Activated CD4-positive, alpha-beta T cell treated with anti-CD3 and anti-CD28 coated beads, Interleukin-2, amount 50 U/mL, for 24 hours (primary cell): Measurements from ENCODE around the gene SRSF12.
"Not testable (repeated sequence)": the region's sequence is repeated elsewhere in the genome, so short reads cannot be mapped to it uniquely, and the experiment has no call there.

ENCODE experiments used
- DNase-seq, 2 donors: peaks; one replicate each; pipeline ENCODE4 v3.0.0-alpha.2; 2020; ENCODE audit warnings: low read depth in 1 of 2, low spot score in 1 of 2

SRSF12 gene

DNA sequence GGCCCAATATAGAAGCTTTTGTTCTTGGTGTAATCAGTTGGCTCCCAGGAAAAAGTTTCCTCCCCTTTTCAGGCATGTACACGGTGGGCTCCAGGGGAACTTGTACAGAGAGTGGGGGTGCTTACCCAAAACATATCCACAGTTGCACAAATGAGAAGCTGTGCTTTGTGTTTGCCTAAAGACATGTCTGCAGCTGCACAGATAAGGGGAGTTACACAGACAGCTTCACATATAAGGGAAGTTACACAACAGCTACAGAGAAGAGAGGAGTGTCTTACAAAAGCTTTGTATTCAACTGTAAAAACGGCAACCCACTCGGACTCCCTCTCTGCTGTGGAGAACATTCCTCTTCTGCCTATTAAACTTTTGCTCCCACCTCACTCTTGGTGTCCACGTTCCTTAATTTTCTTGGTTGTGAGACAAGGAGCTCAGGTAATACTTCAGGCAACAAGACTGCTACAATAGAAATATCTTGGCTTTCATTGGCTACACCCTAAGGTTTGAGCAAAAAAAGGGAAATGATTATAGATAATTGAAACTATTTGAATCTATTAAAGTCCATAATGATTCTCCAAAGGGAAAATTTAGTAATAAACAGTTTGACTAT lies 44.8 kb downstream of the SRSF12 start:
- DNase-seq: no peak

DNA sequence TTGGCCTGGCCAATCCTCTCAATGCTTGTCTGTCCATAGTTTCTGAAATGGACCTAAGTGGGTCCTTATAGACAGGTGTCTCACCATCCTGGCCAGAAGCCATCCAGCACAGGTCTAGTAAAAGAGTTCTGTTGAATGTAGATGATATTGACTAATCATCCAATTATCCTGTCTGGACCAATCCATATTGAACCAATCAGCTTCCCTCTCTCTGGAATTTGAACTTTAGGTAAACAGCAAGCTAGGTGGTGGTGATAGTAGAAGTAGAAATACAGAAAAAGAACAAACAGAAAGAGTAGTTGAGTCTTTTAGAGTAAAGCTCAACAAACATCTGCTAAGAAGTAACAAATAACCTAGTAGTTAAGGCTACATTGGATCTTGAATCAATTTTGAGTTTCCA lies 46.8 kb downstream of the SRSF12 start:
- no peak for DNase-seq

DNA sequence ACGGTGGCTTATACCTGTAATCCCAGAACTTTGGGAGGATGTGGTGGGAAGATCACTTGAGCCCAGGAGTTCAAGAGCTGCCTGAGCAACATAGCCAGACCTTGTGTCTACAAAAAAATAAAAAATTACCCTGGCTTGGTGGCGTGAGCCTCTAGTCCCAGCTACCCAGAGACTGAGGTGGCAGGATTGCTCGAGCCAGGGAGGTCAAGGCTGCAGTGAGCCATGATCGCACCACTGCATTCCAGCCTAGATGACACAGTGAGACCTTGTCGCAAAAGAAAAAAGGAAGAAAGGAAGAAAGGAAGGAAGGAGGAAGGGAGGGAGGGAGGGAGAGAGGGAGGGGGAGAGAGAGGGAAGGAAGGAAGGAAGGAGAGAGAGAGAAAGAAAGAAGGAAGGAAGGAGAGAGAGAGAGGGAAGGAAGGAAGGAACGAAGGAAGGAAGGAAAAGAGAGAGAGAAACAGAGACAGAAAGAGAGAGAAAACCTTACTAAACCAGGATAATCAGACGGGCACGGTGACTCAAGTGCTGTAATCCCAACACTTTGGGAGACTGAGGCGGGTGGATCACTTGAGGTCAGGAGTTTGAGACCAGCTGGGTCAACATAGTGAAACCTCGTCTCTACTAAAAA lies 48.2 kb downstream of the SRSF12 start:
- no peak for DNase-seq

DNA sequence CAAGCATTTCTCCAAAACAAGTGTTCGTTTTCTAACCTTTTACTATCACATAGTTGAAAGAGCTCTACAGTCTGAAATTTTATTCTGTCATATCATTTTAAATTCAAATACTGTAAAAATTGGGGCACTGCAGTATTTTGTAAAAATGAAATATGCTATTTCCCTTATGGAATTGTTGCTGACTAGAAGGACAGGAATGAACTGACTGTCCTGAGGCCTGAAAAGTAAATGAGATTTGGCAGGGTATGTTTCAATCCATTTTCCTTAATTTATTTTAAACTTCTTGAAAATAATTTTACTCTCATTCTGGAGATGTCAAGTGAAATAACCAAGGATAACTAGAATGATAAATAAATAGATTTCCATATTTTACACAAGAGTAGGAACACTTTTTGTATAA lies 49.2 kb downstream of the SRSF12 start:
- DNase-seq: no peak

DNA sequence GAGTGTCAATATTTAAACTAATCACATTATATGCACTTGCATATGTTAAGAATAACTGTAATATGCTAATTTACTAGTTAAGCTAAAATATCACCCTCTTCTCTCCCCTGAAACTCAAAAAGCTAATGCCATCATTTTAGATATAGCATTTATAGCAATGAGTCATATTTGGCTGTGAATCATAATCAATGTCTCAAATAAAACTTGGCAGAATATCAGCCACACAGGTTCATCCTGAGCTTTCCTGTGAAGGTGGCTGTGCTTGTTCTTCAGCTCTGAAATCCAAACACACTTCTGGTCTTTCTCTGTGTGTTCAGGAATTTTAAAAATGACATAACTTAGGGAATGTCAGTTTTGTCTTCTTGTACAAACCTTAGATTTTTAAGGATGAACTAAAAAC lies 50.1 kb downstream of the SRSF12 start:
- no peak for DNase-seq

DNA sequence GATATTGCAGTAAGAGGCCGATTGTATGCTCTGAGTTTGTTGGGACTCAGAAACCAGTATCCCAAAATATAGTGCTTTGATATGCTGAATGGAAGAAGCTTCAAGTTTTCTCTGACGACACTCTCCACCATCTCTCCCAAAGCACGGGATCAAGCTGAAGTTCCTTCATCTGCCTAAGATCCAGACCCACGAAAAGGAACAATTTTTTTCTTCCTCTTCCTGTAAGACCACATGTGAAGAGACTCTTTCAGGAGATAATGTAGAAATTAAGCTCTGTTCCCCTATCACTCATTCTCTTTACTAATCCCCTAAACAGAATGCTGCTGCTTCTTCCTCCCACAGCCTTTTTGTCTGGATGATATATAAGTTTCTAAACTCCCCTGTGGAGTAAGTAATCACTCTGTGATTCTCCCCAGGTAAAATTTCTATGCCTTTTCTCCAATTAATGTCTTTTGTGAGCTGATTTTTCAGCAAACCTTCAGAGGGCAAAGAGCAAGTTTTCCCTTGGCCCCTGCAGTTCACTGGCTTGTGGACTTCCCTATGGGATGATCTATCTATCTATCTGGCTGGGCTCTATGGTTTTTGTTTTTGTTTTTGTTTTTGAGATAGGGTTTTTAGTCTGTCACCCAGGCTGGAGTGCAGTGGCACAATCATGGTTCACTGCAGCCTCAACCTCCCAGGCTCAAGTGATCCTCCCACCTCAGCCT lies 50.8 kb downstream of the SRSF12 start:
- DNase-seq: no peak

DNA sequence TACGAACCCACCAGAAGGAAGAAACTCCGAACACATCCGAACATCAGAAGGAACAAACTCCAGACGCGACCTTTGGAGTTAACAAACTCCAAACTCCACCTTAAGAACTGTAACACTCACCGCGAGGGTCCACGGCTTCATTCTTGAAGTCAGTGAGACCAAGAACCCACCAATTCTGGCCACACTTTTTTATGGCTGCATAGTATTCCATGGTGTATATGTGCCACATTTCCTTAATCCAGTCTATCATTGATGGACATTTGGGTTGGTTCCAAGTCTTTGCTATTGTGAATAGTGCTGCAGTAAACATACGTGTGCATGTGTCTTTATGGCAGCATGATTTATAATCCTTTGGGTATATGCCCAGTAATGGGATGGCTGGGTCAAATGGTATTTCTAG lies 51.8 kb downstream of the SRSF12 start:
- not testable (repeated sequence) for DNase-seq

DNA sequence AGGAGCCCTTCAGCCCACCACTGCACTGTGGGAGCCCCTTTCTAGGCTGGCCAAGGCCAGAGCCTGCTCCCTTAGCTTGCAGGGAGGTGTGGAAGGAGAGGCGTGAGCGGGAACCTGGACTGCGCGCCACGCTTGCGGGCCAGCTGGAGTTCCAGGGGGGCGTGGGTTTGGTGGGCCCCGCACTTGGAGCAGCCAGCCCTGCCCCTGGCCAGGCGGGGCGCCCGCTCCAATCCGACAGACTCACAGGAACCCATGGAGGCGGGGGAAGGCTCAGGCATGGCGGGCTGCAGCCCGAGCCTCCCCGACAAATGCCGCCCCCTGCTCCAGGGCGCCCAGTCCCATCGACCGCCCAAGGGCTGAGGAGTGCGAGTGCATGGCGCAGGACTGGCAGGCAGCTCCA lies 52.9 kb downstream of the SRSF12 start:
- not testable (repeated sequence) for DNase-seq

DNA sequence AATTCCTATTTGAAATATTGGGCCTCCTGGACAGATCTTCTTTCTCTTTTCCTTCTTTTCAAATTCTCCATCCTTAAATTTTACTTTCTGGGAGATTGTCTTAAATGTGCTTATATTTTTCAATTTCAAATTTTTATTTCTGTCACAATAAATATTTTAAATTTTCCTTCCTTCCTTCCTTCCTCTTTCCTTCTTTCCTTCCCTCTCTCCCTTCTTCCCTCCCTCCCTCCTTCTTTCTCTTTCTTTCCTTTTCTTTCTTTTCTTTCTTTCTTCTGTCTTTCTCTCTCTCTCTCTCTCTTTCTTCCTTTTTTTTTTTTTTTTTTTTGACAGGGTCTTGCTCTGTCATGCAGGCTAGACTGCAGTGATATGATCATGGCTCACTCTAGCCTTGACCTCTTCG lies 54.0 kb downstream of the SRSF12 start:
- DNase-seq: no peak

DNA sequence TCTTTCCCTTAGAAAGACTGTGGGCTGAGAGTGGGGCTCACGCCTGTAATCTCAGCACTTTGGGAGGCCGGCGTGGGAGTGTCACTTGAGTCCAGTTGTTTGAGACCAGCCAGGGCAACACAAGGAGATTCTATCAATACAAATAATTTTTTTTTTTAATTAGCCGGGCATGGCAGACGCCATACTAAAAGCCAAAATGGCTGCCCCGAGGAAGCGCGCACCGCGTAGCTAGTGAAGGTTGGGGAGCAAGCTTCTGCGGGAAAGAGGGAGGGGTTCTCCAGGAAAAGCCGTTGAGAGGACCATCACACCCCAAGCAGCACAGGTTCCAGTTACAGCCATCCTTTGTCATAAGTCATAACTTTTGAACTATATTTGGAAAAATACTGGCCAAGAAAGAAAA lies 58.6 kb downstream of the SRSF12 start:
- DNase-seq: no peak

DNA sequence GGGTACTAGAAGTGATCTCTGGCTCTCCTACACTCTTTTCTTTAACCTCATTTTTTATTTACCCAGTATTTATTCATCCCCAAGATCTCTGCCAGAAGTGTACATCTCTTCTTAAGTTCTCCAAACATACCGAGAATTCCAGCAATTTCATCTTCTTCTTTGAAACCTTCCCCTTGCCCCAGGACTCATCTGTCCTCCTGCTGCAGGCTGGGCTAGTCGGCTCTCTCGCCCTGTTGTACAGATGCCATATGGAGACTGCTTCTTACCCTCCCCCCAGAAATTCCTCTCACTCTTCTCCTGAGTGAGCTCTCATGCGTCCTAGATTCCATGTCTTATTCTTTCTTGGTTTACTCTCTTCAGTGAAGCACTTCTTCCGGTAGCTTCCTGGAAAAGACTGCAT lies 59.2 kb downstream of the SRSF12 start:
- DNase-seq: no peak

DNA sequence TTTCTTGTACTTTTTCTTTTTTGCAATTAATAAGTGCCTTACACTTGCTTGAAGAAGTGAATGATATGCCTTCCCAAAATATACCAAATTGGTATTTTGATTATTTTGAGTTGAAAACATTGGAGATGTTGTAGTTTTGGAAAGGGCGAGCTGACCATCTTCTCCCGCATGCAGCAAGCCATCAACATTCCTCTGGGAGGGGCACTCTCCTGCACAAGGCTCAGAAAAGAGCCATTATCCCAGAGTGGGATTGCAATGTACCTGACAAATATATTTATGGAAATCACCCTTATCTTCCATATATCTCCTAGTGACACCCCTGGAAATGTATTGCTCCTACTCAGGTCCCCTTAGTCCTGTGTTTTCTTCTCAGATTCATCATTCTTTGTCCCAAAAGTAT lies 60.1 kb downstream of the SRSF12 start:
- no peak for DNase-seq

DNA sequence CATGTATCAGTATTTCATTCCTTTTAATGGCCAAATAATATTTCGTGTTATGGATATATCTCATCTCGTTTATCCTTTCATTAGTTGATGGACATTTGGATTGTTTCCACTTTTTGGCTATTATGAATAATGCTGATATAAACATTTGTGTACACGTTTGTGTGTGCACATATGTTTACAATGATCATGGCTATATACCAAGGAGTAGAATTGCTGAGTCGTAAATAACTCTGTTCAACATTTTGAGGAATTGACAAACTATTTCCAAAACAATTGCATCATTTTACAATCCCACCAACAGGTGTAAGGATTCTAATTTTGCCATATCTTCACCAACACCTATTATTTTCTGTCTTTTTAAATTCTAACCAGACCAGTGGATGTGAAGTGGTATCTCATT lies 63.7 kb downstream of the SRSF12 start:
- DNase-seq: no peak

DNA sequence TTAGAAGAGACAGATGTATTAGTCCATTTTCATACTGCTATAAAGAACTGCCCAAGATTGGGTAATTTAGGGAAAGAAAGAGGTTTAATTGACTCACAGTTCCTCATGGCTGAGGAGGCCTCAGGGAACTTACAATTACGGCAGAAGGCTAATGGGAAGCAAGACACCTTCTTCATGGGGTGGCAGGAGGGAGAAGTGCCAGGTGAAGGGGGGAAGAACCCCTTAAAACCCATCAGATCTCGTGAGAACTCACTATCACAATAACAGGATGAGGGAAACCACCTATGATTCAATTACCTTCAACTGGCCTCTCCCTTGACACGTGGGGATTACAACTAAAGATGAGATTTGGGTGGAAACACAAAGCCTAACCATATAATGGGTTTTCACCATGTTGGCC lies 66.2 kb downstream of the SRSF12 start:
- no peak for DNase-seq

DNA sequence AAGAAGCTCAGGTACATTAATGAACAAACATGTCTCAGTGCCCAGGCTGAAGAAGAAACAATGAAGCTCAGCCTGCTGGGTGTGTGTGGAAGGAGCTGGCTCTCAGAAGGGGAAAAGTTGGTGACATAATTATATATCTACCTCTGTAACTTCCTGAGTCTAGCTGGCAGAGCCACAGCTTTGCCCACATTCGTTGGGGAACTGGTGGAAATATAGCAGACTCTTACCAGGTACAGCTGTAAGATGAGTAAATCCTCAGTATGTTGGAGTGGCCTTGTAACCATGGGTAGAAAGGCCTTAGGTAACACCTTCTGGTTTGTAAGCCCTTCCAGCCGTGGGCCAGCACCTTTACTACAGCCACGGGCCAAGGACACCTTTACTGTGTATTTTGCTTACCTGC lies 67.2 kb downstream of the SRSF12 start:
- no peak for DNase-seq

DNA sequence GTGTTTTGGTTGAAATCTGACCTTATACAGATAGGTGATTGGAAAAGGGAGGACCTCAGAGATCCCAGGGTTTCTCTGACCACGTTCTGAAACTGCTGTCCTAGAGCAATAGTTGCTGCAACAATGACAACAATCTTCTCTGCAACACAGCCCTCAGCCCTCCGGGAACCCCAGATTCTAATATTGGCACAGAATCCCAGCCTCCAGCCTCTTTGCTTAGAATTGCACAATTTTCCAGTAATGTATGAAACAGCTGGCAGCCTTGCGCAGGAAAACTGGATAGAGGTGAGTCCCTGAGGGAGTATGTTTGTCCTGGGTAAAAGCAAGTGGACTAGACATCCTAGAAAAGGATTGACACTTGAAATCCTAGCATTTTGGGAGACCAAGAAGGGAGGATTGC lies 67.7 kb downstream of the SRSF12 start:
- no peak for DNase-seq

DNA sequence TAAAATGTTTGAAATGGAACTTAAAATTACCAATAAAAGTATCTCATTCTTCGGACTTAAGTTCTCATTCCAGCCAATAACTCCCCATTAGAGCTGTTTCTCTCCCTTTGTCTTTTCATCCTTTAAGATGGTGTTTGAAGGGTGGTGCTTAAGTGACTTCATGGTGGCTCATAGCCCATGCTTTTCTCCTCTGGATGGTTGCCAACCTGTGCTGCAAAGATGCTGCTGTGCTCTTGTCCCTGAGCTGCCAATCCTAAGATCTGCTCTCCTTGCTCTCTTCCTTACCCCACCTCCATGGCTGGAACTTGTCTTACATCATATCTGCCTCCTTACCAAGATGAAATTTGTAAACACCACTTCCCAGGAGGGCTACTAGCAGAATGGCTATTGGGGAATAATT lies 68.9 kb downstream of the SRSF12 start:
- no peak for DNase-seq

DNA sequence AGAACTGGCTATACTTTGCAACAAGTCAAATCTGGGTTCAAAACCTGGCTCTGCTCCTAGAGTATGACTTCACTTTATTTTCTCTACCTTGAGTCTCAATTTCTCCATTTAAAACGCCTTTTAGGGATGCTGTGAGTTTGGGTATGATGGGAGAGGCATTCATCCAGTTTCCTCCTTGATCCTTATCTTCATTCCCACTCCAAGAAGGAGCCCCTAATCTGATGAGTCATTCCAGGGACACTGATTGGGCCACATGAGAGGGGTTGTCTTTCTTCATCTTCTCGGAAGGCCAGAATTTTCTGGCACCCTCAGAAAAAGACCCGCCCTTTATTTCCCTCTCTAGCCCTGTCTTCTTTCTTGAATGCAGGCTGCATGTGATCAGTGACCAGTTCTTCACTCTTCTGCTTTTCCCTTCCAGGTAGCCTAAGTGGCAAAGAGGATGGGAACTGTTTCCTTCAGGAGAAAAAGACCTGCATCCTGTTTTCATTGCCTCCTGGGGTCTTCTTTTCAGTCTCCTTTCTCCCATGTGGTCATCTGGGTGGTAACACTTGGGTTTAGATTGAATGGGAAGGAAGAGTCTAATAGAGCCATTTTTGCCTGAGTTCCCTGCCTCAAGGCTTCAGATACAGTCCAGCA lies 69.5 kb downstream of the SRSF12 start:
- DNase-seq: no peak

DNA sequence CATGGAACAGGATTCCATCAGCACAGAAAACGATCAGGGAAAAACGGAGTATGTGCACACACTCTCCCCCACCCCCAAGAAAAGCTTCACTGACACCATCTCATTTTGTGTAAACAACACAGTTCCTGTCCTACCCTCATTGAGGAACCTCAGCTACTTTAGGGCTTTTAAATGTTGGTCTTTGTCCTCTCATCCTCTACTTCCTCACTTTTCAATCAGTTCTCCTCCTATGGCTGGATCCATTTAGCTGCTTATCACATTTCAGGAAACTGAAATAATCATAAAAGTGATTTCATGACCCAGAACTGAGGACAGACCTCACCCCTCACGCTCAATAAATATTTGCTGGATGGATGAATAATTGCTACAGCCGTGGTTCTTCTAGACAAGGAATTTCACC lies 70.4 kb downstream of the SRSF12 start:
- no peak for DNase-seq
